GM18508 (cell line): Measurements from ENCODE around the gene BAHCC1.

ENCODE experiments used
- ATAC-seq: cut with Tn5 transposase; IDR thresholded peaks from one replicate; pipeline ENCODE4 v1.9.1; 2021; ENCODE audit warnings: moderate number of reproducible peaks; ENCODE audit not compliant: insufficient read depth, unreplicated experiment

The BAHCC1 gene

GRCh38 chr17:81509207-81509971, 114.1 kb downstream of the BAHCC1 start:
- ATAC-seq: no peak

- no peak for ATAC-seq
These were observed 114.9 kb downstream of the BAHCC1 start for GRCh38 chr17:81509972-81510784.

- no peak for ATAC-seq
These were observed 115.7 kb downstream of the BAHCC1 start for GRCh38 chr17:81510785-81511553.

GRCh38 chr17:81511554-81511803, 116.2 kb downstream of the BAHCC1 start:
- no peak for ATAC-seq

- no peak for ATAC-seq
These were observed 116.7 kb downstream of the BAHCC1 start for GRCh38 chr17:81511804-81512561.

- no peak for ATAC-seq
These were observed 117.5 kb downstream of the BAHCC1 start, which contains the start of gene ACTG1 for GRCh38 chr17:81512562-81513371. ACTG1 (minus strand) TSS chr17:81512799; CDS start chr17:81512354, 445 bp downstream.

- ATAC-seq: no peak
These were observed 118.1 kb downstream of the BAHCC1 start for GRCh38 chr17:81513372-81513752.

- ATAC-seq: no peak
These were observed 118.7 kb downstream of the BAHCC1 start for GRCh38 chr17:81513753-81514488.

- no peak for ATAC-seq
These were observed 119.2 kb downstream of the BAHCC1 start for GRCh38 chr17:81514489-81514738.

GRCh38 chr17:81514739-81515529, 119.7 kb downstream of the BAHCC1 start:
- ATAC-seq: no peak

- no peak for ATAC-seq
These were observed 120.3 kb downstream of the BAHCC1 start for GRCh38 chr17:81515530-81516041.
